Loucy (cell line): Measurements from ENCODE around the gene GULP1.

Experiments used
- CTCF ChIP-seq: fragments of 200-600 bp; sonication (generic); conservative IDR thresholded peaks from 2 replicates; pipeline ENCODE4 v1.5.1; 2014; ENCODE audit warnings: mild to moderate bottlenecking, antibody characterized with exemption, low read length
- EZH2phosphoT487 ChIP-seq: fragments of 200-600 bp; IDR thresholded peaks from 2 replicates; pipeline ENCODE4 v1.6.1; 2018; ENCODE audit warnings: antibody characterized with exemption, mild to moderate bottlenecking, moderate library complexity, borderline replicate concordance

- TF ChIP-seq CTCF (no peak), EZH2phosphoT487 (no peak)
These were observed 42.3 kb downstream of the GULP1 start for GRCh38 chr2:188333751-188334524.
